HG03103 (cell line): ENCODE data around the gene RTKN.
"Not testable (repeated sequence)": the region's sequence is repeated elsewhere in the genome, so short reads cannot be mapped to it uniquely, and the experiment has no call there.

Source experiments
- ATAC-seq: cut with Tn5 transposase; IDR thresholded peaks from one replicate; pipeline ENCODE4 v1.9.1; 2021; ENCODE audit warnings: low read depth; ENCODE audit not compliant: unreplicated experiment

Gene RTKN

GRCh38 chr2:74420443-74421103 is 21.2 kb downstream of the RTKN start:
- ATAC-seq, result not testable (repeated sequence)

- no peak for ATAC-seq
Observed at GRCh38 chr2:74420006-74420405, 21.7 kb downstream of the RTKN start.

- ATAC-seq, result no peak
Observed at GRCh38 chr2:74419345-74419744, 22.4 kb downstream of the RTKN start.

GRCh38 chr2:74418312-74418711 is 23.4 kb downstream of the RTKN start:
- no peak for ATAC-seq

GRCh38 chr2:74417763-74418162 is 24.0 kb downstream of the RTKN start:
- ATAC-seq, result no peak

- no peak for ATAC-seq
Observed at GRCh38 chr2:74417197-74417596, 24.5 kb downstream of the RTKN start.

GRCh38 chr2:74416778-74417177 is 25.0 kb downstream of the RTKN start:
- ATAC-seq, result no peak

- no peak for ATAC-seq
Observed at GRCh38 chr2:74415762-74416395, 25.9 kb downstream of the RTKN start.

- no peak for ATAC-seq
Observed at GRCh38 chr2:74414881-74415761, 26.6 kb downstream of the RTKN start.

GRCh38 chr2:74414441-74414840 is 27.3 kb downstream of the RTKN start:
- no peak for ATAC-seq

- no peak for ATAC-seq
Observed at GRCh38 chr2:74413001-74413698, 28.6 kb downstream of the RTKN start.

- no peak for ATAC-seq
Observed at GRCh38 chr2:74407682-74408081, 34.1 kb downstream of the RTKN start.

- no peak for ATAC-seq
Observed at GRCh38 chr2:74406035-74406434, 35.7 kb downstream of the RTKN start.

GRCh38 chr2:74401891-74402290 is 39.8 kb downstream of the RTKN start:
- ATAC-seq, result no peak

GRCh38 chr2:74399785-74400184 is 42.0 kb downstream of the RTKN start:
- ATAC-seq, result no peak

GRCh38 chr2:74396149-74396548 is 45.6 kb downstream of the RTKN start:
- ATAC-seq, result no peak

GRCh38 chr2:74393525-74393924 is 48.2 kb downstream of the RTKN start:
- no peak for ATAC-seq

- no peak for ATAC-seq
Observed at GRCh38 chr2:74392449-74392743, 49.3 kb downstream of the RTKN start.

- ATAC-seq, result peak; percentile 57
Observed at GRCh38 chr2:74391580-74392448, 49.9 kb downstream of the RTKN start.

GRCh38 chr2:74391209-74391579 is 50.5 kb downstream of the RTKN start:
- peak; percentile 13 for ATAC-seq
